Lower leg skin (tissue), 3 donors: ENCODE results near the gene C16orf96.

Experiments used
- CTCF ChIP-seq, 3 donors: fragments of 450-650 bp; IDR thresholded peaks; one replicate each; pipeline ENCODE4 v1.5.1; 2016; ENCODE audit warnings: antibody characterized with exemption in 3 of 3, mild to moderate bottlenecking in 3 of 3, moderate library complexity in 2 of 3
- POLR2A ChIP-seq, 2 donors: fragments of 450-650 bp; IDR thresholded peaks; one replicate each; pipeline ENCODE4 v1.6.1; 2016 to 2017; ENCODE audit warnings: antibody characterized with exemption in 2 of 2, mild to moderate bottlenecking in 1 of 2, moderate library complexity in 1 of 2

GRCh38 chr16:4614571-4615383 lies 58.6 kb downstream of the C16orf96 start, which contains the start of gene UBALD1:
- TF ChIP-seq CTCF (IDR thresholded peaks at IDR 0.05) (no peak), POLR2A (IDR thresholded peaks at IDR 0.05) (no peak)
